Endothelial cell of umbilical vein (primary cell): ENCODE measurements around the gene DNAJC3. TPM values are rescaled to one million over a fixed set of nuclear protein-coding genes. Genes with fewer than 3 reads are reported as not detected.

ENCODE experiments used
- BruUV-seq: library from RNA; stranded (reverse); fragments of 400-500 nt; replicated peaks from 2 replicates; lab custom pipeline; 2021; lab: Mats Ljungman, UMichigan
- CTCF ChIA-PET: fragments of 300-600, 350-600 bp; sonication (Branson Sonifier 250); formaldehyde crosslinking; loops from one replicate; lab custom pipeline; 2021; ENCODE audit warnings: antibody characterized with exemption, inconsistent platforms; lab: Charles Lee
- POLR2A ChIA-PET: fragments of 300-600, 350-600 bp; sonication (Branson Sonifier 250); formaldehyde crosslinking; loops from one replicate; lab custom pipeline; 2021; ENCODE audit warnings: antibody characterized with exemption, inconsistent platforms; lab: Charles Lee
- DNase-seq: peaks from one replicate; pipeline ENCODE4 v3.0.0-alpha.2; 2011; ENCODE audit warnings: low read depth, low spot score
- FAIRE-seq: peaks from 2 replicates; lab custom pipeline; 2011; peaks lifted over from hg19 to GRCh38; lab: Jason Lieb, UNC
- H2AFZ ChIP-seq: 2 replicates; pipeline ENCODE4 v1.6.0; 2012; ENCODE audit warnings: low read depth, low read length, control low read depth, inconsistent platforms
- H3K27ac ChIP-seq: 2 replicates; pipeline ENCODE4 v1.5.1; 2011; ENCODE audit warnings: low read depth, mild to moderate bottlenecking, control low read depth, low read length, moderate library complexity; ENCODE audit not compliant: insufficient read depth
- H3K27me3 ChIP-seq, 2 experiments: 2 replicates each; pipeline versions ENCODE4 v1.6.0 to v1.6.1; 2011; ENCODE audit warnings: low read length in 2 of 2, mixed read lengths in 1 of 2; ENCODE audit not compliant: control insufficient read depth in 2 of 2, insufficient read depth in 2 of 2
- H3K36me3 ChIP-seq, 2 experiments: 2 replicates in 1 of 2; 3 replicates in 1 of 2; pipeline ENCODE4 v1.5.1; 2011; ENCODE audit warnings: low read length in 2 of 2, mild to moderate bottlenecking in 1 of 2, moderate library complexity in 1 of 2; ENCODE audit not compliant: control insufficient read depth in 2 of 2, insufficient read depth in 2 of 2; ENCODE audit errors: extremely low read depth in 1 of 2
- H3K4me1 ChIP-seq: 3 replicates; pipeline ENCODE4 v1.5.1; 2011; ENCODE audit warnings: mild to moderate bottlenecking, low read length; ENCODE audit not compliant: control insufficient read depth, insufficient read depth; ENCODE audit errors: extremely low read depth
- H3K4me2 ChIP-seq: 2 replicates; pipeline ENCODE4 v1.6.1; 2011; ENCODE audit warnings: low read length, control low read depth, mixed read lengths; ENCODE audit not compliant: insufficient read depth
- H3K4me3 ChIP-seq, 3 experiments: fragments of 200-600 bp in 1 of 3; sonication (generic), shearing (Covaris generic) in 1 of 3; replicated peaks in 1 of 3; 2 replicates each; pipeline ENCODE4 v1.5.1; 2011 to 2016; ENCODE audit warnings: control low read depth in 3 of 3, low read length in 3 of 3, mild to moderate bottlenecking in 2 of 3, inconsistent platforms in 1 of 3, low read depth in 1 of 3, moderate library complexity in 1 of 3; ENCODE audit not compliant: insufficient read depth in 1 of 3
- H3K79me2 ChIP-seq: 2 replicates; pipeline ENCODE4 v1.6.0; 2012; ENCODE audit warnings: low read length, inconsistent platforms; ENCODE audit not compliant: control insufficient read depth, insufficient read depth
- H3K9ac ChIP-seq: replicated peaks from 2 replicates; pipeline ENCODE3; 2011; ENCODE audit warnings: low read length, control low read depth; ENCODE audit not compliant: insufficient read depth; ENCODE audit errors: extremely low read depth
- H3K9me1 ChIP-seq: replicated peaks from 3 replicates; pipeline ENCODE4 v1.6.0; 2011; ENCODE audit warnings: mild to moderate bottlenecking, low read length; ENCODE audit not compliant: control insufficient read depth, insufficient read depth; ENCODE audit errors: extremely low read depth
- H3K9me3 ChIP-seq: replicated peaks from 2 replicates; pipeline ENCODE4 v1.5.1; 2012; ENCODE audit warnings: low read length, inconsistent platforms; ENCODE audit not compliant: control insufficient read depth, insufficient read depth
- H4K20me1 ChIP-seq: replicated peaks from 2 replicates; pipeline ENCODE3; 2011; ENCODE audit warnings: mild to moderate bottlenecking, low read length; ENCODE audit not compliant: control insufficient read depth, insufficient read depth; ENCODE audit errors: extremely low read depth
- EZH2 ChIP-seq: IDR thresholded peaks from 2 replicates; pipeline ENCODE4 v1.6.1; 2012; ENCODE audit warnings: borderline replicate concordance, low read depth, mild to moderate bottlenecking, moderate library complexity, low read length, inconsistent platforms; ENCODE audit not compliant: severe bottlenecking
- POLR2A ChIP-seq: IDR thresholded peaks from 2 replicates; pipeline ENCODE4 v1.6.1; 2012; ENCODE audit warnings: low read depth, mild to moderate bottlenecking, control low read depth, low read length
- dilution Hi-C: fragments of 300-500 bp; cut with MboI; formaldehyde crosslinking; loops from one replicate; pipeline ENCODE4 v1.15.0; 2019; ENCODE audit warnings: low sequenced_read_pairs; ENCODE audit not compliant: extremely low pct_ligation_motif_present
- intact Hi-C: fragments of 100-400 bp; cut with micrococcal nuclease; formaldehyde crosslinking; loops from one replicate; pipeline ENCODE4 v1.10.0; 2022
- polyA plus RNA-seq, 4 experiments: library from polyadenylated mRNA; depleted of rRNA in 3 of 4; stranded (reverse) in 3 of 4; unstranded in 1 of 4; fragments of >200 nt; gene quantifications; 2 replicates each; pipeline versions ENCODE4 v1.2.1 to v1.2.3, GENCODE V29; 2011 to 2012; ENCODE audit warnings: missing spikeins in 1 of 4
- total RNA-seq: library from RNA; stranded (reverse); gene quantifications from 2 replicates; pipeline ENCODE4 v1.2.3, GENCODE V29; 2021
- TF ChIP-seq, protein P1 (sequence below): IDR thresholded peaks from 2 replicates; pipeline ENCODE4 v1.6.1; 2011; ENCODE audit not compliant: insufficient read depth, insufficient read length
- TF ChIP-seq, protein P2 (sequence below), 2 donors: IDR thresholded peaks; 1 replicate in 1 of 2; 2 replicates in 1 of 2; pipeline ENCODE4 v1.5.1; 2011; ENCODE audit warnings: low read length in 2 of 2, mild to moderate bottlenecking in 2 of 2, moderate library complexity in 2 of 2, control low read depth in 1 of 2, inconsistent platforms in 1 of 2, low read depth in 1 of 2; ENCODE audit not compliant: insufficient read depth in 1 of 2; ENCODE audit errors: extremely low read depth in 1 of 2

The DNAJC3 gene
- total and polyA plus RNA-seq, 2 donors (not counting 3 experiments of a cell fraction or from before 2014, with no cell fraction given) = 17.0 to 51.2 TPM

DNA sequence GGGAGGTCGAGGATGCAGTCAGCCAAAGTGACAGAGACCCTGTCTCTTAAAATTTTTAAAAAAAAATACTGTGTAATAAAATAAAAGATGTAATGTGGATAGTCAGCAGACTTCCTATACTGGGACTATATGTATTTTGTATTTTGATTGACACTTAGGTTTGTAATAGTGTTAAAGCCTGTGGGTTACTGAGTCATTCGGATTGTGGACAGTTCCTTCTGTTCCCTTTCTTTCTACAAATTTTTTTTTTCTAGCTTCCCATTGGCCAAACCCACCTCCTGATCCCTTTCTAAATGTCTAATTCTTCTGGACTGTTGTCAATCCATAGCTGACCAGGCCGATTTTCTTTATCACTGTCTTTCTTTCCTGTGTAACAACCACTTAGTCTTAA lies 108.0 kb downstream of the DNAJC3 start:
- Histone ChIP-seq H3K4me1 (peaks cover 17% of the 10 kb centered on the region), H3K4me2 (peak overlapping the region; percentile 39), H3K27ac (peak overlapping the region; percentile 69), H3K36me3 (peaks cover 2 to 5% of the 10 kb centered on the region in 2 experiments), H3K9me3 (no peaks in the 10 kb centered on the region), H3K9me1 (no peaks in the 10 kb centered on the region), H3K4me3 (no peak overlapping the region), H3K9ac (no peak overlapping the region), H2AFZ (no peak overlapping the region), H4K20me1 (no peaks in the 10 kb centered on the region), H3K27me3 (no peaks in the 10 kb centered on the region), H3K79me2 (no peaks in the 10 kb centered on the region)
- dilution Hi-C loops (no loop called here), intact Hi-C loops (loop anchor here (2.0 kb wide), 1 partner anchor 108 kb away; the partner anchor contains the start of gene DNAJC3)
- POLR2A ChIA-PET = no interaction called here
- no peak for DNase-seq
- no peak for FAIRE-seq
- no peak for TF ChIP-seq POLR2A
- TF ChIP-seq EZH2 = no peak
- BruUV-seq = no TSS peak
- CTCF ChIA-PET = interaction anchor here (1.0 to 1.6 kb wide), 3 partner anchors 49 to 161 kb away, joined by 5 to 6 read pairs (median 6); no protein-coding TSS in a partner anchor

DNA sequence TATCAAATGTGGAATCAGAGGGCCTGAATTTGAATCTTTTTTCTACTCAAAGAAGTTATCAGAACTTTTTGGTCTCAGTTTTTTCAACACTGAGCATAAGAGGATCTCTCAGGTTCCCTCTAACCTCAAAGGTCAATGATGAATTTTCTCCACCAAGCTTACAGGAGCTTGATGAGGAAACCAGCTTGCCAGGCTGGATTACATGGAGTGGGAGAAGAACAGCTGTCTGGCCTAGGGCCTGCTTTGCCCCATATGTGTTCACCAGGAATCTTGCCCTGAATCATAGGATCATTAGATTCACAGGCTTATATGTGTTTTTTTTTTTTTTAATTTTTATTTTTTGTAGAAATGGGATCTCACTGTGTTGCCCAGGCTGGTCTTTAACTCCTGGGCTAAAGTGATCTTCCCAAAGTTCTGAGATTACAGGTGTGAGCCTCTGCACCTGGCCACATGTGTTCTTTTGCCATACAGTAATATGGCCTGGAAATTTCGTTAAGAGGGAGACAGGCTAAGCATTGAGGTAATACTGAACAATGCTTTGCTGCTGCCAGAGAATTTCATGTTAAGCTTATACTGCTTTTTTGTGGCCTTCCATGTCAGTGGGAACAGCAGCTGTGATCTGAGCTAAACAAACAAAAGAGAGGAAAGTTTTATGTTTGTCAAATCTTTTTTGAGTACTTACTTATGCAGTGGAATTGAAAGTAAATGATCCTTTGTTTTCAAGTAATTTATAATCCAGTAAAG lies 110.6 kb downstream of the DNAJC3 start:
- H3K9me3 ChIP-seq = no peaks in the 10 kb centered on the region
- no peaks in the 10 kb centered on the region for H4K20me1 ChIP-seq
- CTCF ChIA-PET = no interaction called here
- no peak overlapping the region for H3K9ac ChIP-seq
- DNase-seq (no peak), FAIRE-seq (no peak)
- no peaks in the 10 kb centered on the region for H3K79me2 ChIP-seq
- no peak overlapping the region for H3K4me2 ChIP-seq
- no peak overlapping the region for H2AFZ ChIP-seq
- dilution Hi-C loops (no loop called here), intact Hi-C loops (no loop called here)
- TF ChIP-seq, protein P1, sequence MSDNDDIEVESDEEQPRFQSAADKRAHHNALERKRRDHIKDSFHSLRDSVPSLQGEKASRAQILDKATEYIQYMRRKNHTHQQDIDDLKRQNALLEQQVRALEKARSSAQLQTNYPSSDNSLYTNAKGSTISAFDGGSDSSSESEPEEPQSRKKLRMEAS = no peak
- TF ChIP-seq, protein P2, sequence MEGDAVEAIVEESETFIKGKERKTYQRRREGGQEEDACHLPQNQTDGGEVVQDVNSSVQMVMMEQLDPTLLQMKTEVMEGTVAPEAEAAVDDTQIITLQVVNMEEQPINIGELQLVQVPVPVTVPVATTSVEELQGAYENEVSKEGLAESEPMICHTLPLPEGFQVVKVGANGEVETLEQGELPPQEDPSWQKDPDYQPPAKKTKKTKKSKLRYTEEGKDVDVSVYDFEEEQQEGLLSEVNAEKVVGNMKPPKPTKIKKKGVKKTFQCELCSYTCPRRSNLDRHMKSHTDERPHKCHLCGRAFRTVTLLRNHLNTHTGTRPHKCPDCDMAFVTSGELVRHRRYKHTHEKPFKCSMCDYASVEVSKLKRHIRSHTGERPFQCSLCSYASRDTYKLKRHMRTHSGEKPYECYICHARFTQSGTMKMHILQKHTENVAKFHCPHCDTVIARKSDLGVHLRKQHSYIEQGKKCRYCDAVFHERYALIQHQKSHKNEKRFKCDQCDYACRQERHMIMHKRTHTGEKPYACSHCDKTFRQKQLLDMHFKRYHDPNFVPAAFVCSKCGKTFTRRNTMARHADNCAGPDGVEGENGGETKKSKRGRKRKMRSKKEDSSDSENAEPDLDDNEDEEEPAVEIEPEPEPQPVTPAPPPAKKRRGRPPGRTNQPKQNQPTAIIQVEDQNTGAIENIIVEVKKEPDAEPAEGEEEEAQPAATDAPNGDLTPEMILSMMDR (IDR thresholded peaks at IDR 0.05; ENCODE audit: extremely low read depth in 1 of 2, insufficient read depth in 1 of 2, low read depth in 1 of 2, low read length in 2 of 2) = no peak
- no peaks in the 10 kb centered on the region for H3K9me1 ChIP-seq
- POLR2A ChIA-PET = no interaction called here
- BruUV-seq = no TSS peak
- H3K36me3 ChIP-seq = peaks cover 5 to 10% of the 10 kb centered on the region in 2 experiments
- no peak overlapping the region for H3K27ac ChIP-seq
- no peaks in the 10 kb centered on the region for H3K27me3 ChIP-seq
- no peak overlapping the region for H3K4me3 ChIP-seq
- peaks cover 17% of the 10 kb centered on the region for H3K4me1 ChIP-seq
